Tibial artery (tissue), 4 donors: ENCODE measurements around the gene NFE2L2.
A peak's percentile ranks its signal among the peaks of the same experiment; 100 is the strongest.

Source experiments
- DNase-seq, 2 donors: peaks; one replicate each; pipeline ENCODE4 v3.0.0-alpha.2; 2019
- H3K27ac ChIP-seq, 2 donors: fragments of 200-600 bp; sonication (generic) in 1 of 2; 1 replicate in 1 of 2; 2 replicates in 1 of 2; pipeline ENCODE4 v1.5.1; 2018 to 2019; ENCODE audit warnings: mild to moderate bottlenecking in 1 of 2
- H3K27me3 ChIP-seq, 2 donors: fragments of 200-600 bp; sonication (generic) in 1 of 2; one replicate each; pipeline versions ENCODE4 v1.5.1 to v1.6.0; 2016 to 2019
- H3K36me3 ChIP-seq, 3 donors: fragments of 200-600 bp; sonication (generic) in 2 of 3; one replicate each; pipeline ENCODE4 v1.5.1; 2016 to 2019; ENCODE audit warnings: mild to moderate bottlenecking in 2 of 3
- H3K4me1 ChIP-seq, 4 donors: fragments of 200-600 bp; sonication (generic) in 2 of 4; 1 replicate in 3 of 4; 2 replicates in 1 of 4; pipeline ENCODE4 v1.5.1; 2016 to 2019
- H3K4me3 ChIP-seq, 2 donors: fragments of 200-600 bp; sonication (generic) in 1 of 2; 1 replicate in 1 of 2; 2 replicates in 1 of 2; pipeline ENCODE4 v1.5.1; 2018 to 2019; ENCODE audit warnings: mild to moderate bottlenecking in 2 of 2
- H3K9me3 ChIP-seq, 3 donors: fragments of 200-600 bp; sonication (generic) in 1 of 3; one replicate each; pipeline ENCODE4 v1.5.1; 2016 to 2019
- CTCF ChIP-seq, 2 experiments: fragments of 200-600 bp in 1 of 2; fragments of 450-650 bp in 1 of 2; IDR thresholded peaks; one replicate each; pipeline ENCODE4 v1.5.1; 2017 to 2019; ENCODE audit warnings: antibody characterized with exemption in 2 of 2, mild to moderate bottlenecking in 1 of 2, moderate library complexity in 1 of 2
- intact Hi-C: fragments of 100-400 bp; cut with DNase I; formaldehyde crosslinking; loops from one replicate; pipeline ENCODE4 v1.15.0; 2023; ENCODE audit warnings: low total_unique reads

Gene NFE2L2

GRCh38 chr2:177275743-177276055 is 11.2 kb upstream of the NFE2L2 start:
- TF ChIP-seq CTCF (IDR thresholded peaks at IDR 0.05), result no peak
- H3K27me3 ChIP-seq, result no peaks in the 10 kb centered on the region
- DNase-seq, result no peak
- H3K4me1 ChIP-seq, result peaks cover 0 to 54% (median 20%) of the 10 kb centered on the region in 4 donors
- peak overlapping the region; percentile 17 to 30 for H3K4me3 ChIP-seq
- peak overlapping the region; percentile 58 to 75 for H3K27ac ChIP-seq
- no peaks in the 10 kb centered on the region for H3K9me3 ChIP-seq
- no peaks in the 10 kb centered on the region for H3K36me3 ChIP-seq
- intact Hi-C loops, result no loop called here

- intact Hi-C loops, result no loop called here
Measured at GRCh38 chr2:177275040-177275742, 10.7 kb upstream of the NFE2L2 start.

GRCh38 chr2:177273408-177273807 is 8.9 kb upstream of the NFE2L2 start:
- DNase-seq, result no peak
- peaks cover 0 to 36% (median 10%) of the 10 kb centered on the region in 4 donors for H3K4me1 ChIP-seq
- H3K4me3 ChIP-seq, result no peak overlapping the region
- no peaks in the 10 kb centered on the region for H3K27me3 ChIP-seq
- intact Hi-C loops, result no loop called here
- peak overlapping the region; percentile 8 to 75 for H3K27ac ChIP-seq
- TF ChIP-seq CTCF (IDR thresholded peaks at IDR 0.05), result no peak
- H3K9me3 ChIP-seq, result no peaks in the 10 kb centered on the region
- H3K36me3 ChIP-seq, result no peaks in the 10 kb centered on the region

More at GRCh38 chr2:177275040-177275742, 10.7 kb upstream of the NFE2L2 start:
- Histone ChIP-seq H3K4me3 (peak overlapping the region; percentile 17 to 30), H3K36me3 (no peaks in the 10 kb centered on the region), H3K4me1 (peaks cover 0 to 54% (median 19%) of the 10 kb centered on the region in 4 donors), H3K27ac (peak overlapping the region; percentile 58 to 75), H3K27me3 (no peaks in the 10 kb centered on the region), H3K9me3 (no peaks in the 10 kb centered on the region)
- no peak for DNase-seq
- no peak for TF ChIP-seq CTCF (IDR thresholded peaks at IDR 0.05)

GRCh38 chr2:177272765-177273164 is 8.2 kb upstream of the NFE2L2 start:
- TF ChIP-seq CTCF (IDR thresholded peaks at IDR 0.05), result no peak
- no peaks in the 10 kb centered on the region for H3K9me3 ChIP-seq
- intact Hi-C loops, result no loop called here
- H3K4me1 ChIP-seq, result peaks cover 0 to 32% (median 10%) of the 10 kb centered on the region in 4 donors
- no peaks in the 10 kb centered on the region for H3K27me3 ChIP-seq
- no peak for DNase-seq
- H3K27ac ChIP-seq, result peak overlapping the region in 1 of 2 donors; percentile 75
- no peak overlapping the region for H3K4me3 ChIP-seq
- H3K36me3 ChIP-seq, result no peaks in the 10 kb centered on the region

GRCh38 chr2:177271981-177272666 is 7.6 kb upstream of the NFE2L2 start:
- DNase-seq, result no peak
- Histone ChIP-seq H3K4me1 (peaks cover 0 to 32% (median 10%) of the 10 kb centered on the region in 4 donors), H3K4me3 (no peak overlapping the region), H3K36me3 (no peaks in the 10 kb centered on the region), H3K27ac (peak overlapping the region in 1 of 2 donors; percentile 75), H3K9me3 (no peaks in the 10 kb centered on the region), H3K27me3 (no peaks in the 10 kb centered on the region)
- no peak for TF ChIP-seq CTCF (IDR thresholded peaks at IDR 0.05)
- intact Hi-C loops, result no loop called here
